Stimulated activated naive B cell treated with anti-CD40 and anti-IgM and Interleukin-4, amounts not matched to agents 10 μg/mL and 1 μg/mL and 100 μg/mL, for 72 hours (primary cell): ENCODE measurements around the gene SBF1.

Experiments used
- ATAC-seq, 2 donors: fragments of 150-1000 bp; cut with Tn5 transposase; replicated peaks; 2 replicates each; pipeline ENCODE4 v1.10.0; 2021; ENCODE audit warnings: moderate library complexity in 1 of 2
- DNase-seq: peaks from one replicate; pipeline ENCODE4 v3.0.0; 2021
- H3K27ac Mint-ChIP-seq: one replicate; pipeline ENCODE4 v1.8.0; 2022; ENCODE audit warnings: mild to moderate bottlenecking, mixed read lengths
- H3K27me3 Mint-ChIP-seq, 2 donors: one replicate each; pipeline ENCODE4 v1.8.0; 2022; ENCODE audit warnings: mixed read lengths in 2 of 2
- H3K36me3 Mint-ChIP-seq, 2 donors: one replicate each; pipeline ENCODE4 v1.8.0; 2022; ENCODE audit warnings: mixed read lengths in 2 of 2, mild to moderate bottlenecking in 1 of 2
- H3K4me1 Mint-ChIP-seq, 2 donors: one replicate each; pipeline ENCODE4 v1.8.0; 2022; ENCODE audit warnings: mixed read lengths in 2 of 2, mild to moderate bottlenecking in 1 of 2
- H3K4me3 Mint-ChIP-seq, 2 donors: one replicate each; pipeline ENCODE4 v1.8.0; 2022; ENCODE audit warnings: mild to moderate bottlenecking in 2 of 2, mixed read lengths in 2 of 2, moderate library complexity in 1 of 2
- H3K9me3 Mint-ChIP-seq, 2 donors: one replicate each; pipeline ENCODE4 v1.8.0; 2022; ENCODE audit warnings: mixed read lengths in 2 of 2, mild to moderate bottlenecking in 1 of 2

The SBF1 gene

GRCh38 chr22:50502096-50502495 is 27.3 kb upstream of the SBF1 start:
- DNase-seq, result no peak
- ATAC-seq, result no peak
- no peak overlapping the region for H3K4me3 Mint-ChIP-seq
- H3K36me3 Mint-ChIP-seq, result peaks cover 9 to 14% of the 10 kb centered on the region in 2 donors
- H3K4me1 Mint-ChIP-seq, result peaks cover 5 to 11% of the 10 kb centered on the region in 2 donors
- H3K27ac Mint-ChIP-seq, result no peak overlapping the region
- H3K9me3 Mint-ChIP-seq, result no peaks in the 10 kb centered on the region
- peaks cover 0 to 5% of the 10 kb centered on the region in 2 donors for H3K27me3 Mint-ChIP-seq

GRCh38 chr22:50500452-50500851 is 25.6 kb upstream of the SBF1 start:
- Mint-ChIP-seq H3K27ac (no peak overlapping the region), H3K36me3 (peaks cover 4 to 9% of the 10 kb centered on the region in 2 donors), H3K27me3 (peaks cover 0 to 5% of the 10 kb centered on the region in 2 donors), H3K4me1 (peaks cover 5 to 10% of the 10 kb centered on the region in 2 donors), H3K9me3 (no peaks in the 10 kb centered on the region), H3K4me3 (no peak overlapping the region)
- DNase-seq (no peak), ATAC-seq (no peak)

GRCh38 chr22:50498322-50498890 is 23.6 kb upstream of the SBF1 start:
- Mint-ChIP-seq H3K27ac (no peak overlapping the region), H3K36me3 (peaks cover 4 to 6% of the 10 kb centered on the region in 2 donors), H3K27me3 (peaks cover 0 to 5% of the 10 kb centered on the region in 2 donors), H3K4me3 (no peak overlapping the region), H3K4me1 (peaks cover 5 to 10% of the 10 kb centered on the region in 2 donors), H3K9me3 (no peaks in the 10 kb centered on the region)
- peak; percentile 48 for DNase-seq
- peak; percentile 92 to 93 for ATAC-seq

- Mint-ChIP-seq H3K9me3 (no peaks in the 10 kb centered on the region), H3K36me3 (peaks cover 0 to 4% of the 10 kb centered on the region in 2 donors), H3K27me3 (peaks cover 0 to 5% of the 10 kb centered on the region in 2 donors), H3K4me1 (peaks cover 5 to 10% of the 10 kb centered on the region in 2 donors), H3K4me3 (no peak overlapping the region), H3K27ac (no peak overlapping the region)
- DNase-seq, result no peak
- ATAC-seq, result no peak
These were observed 22.3 kb upstream of the SBF1 start for GRCh38 chr22:50497093-50497492.

GRCh38 chr22:50490531-50491308 is 15.9 kb upstream of the SBF1 start:
- peak; percentile 67 to 73 for ATAC-seq
- H3K27ac Mint-ChIP-seq, result no peak overlapping the region
- no peaks in the 10 kb centered on the region for H3K27me3 Mint-ChIP-seq

GRCh38 chr22:50489363-50490243 is 14.8 kb upstream of the SBF1 start:
- H3K36me3 Mint-ChIP-seq, result no peaks in the 10 kb centered on the region
- H3K27me3 Mint-ChIP-seq, result no peaks in the 10 kb centered on the region
- H3K4me3 Mint-ChIP-seq, result no peak overlapping the region
- no peaks in the 10 kb centered on the region for H3K9me3 Mint-ChIP-seq
- no peak for DNase-seq
- peaks cover 9% of the 10 kb centered on the region in 2 donors for H3K4me1 Mint-ChIP-seq
- H3K27ac Mint-ChIP-seq, result no peak overlapping the region
- ATAC-seq, result no peak

More at GRCh38 chr22:50490531-50491308, 15.9 kb upstream of the SBF1 start:
- DNase-seq, result no peak
- Mint-ChIP-seq H3K36me3 (no peaks in the 10 kb centered on the region), H3K4me3 (peak overlapping the region; percentile 7 to 58), H3K4me1 (peaks cover 7 to 9% of the 10 kb centered on the region in 2 donors), H3K9me3 (no peaks in the 10 kb centered on the region)

GRCh38 chr22:50488886-50489285 is 14.1 kb upstream of the SBF1 start:
- Mint-ChIP-seq H3K4me3 (no peak overlapping the region), H3K4me1 (peaks cover 9 to 12% of the 10 kb centered on the region in 2 donors), H3K9me3 (no peaks in the 10 kb centered on the region), H3K27ac (no peak overlapping the region), H3K36me3 (no peaks in the 10 kb centered on the region), H3K27me3 (no peaks in the 10 kb centered on the region)
- no peak for DNase-seq
- ATAC-seq, result no peak

GRCh38 chr22:50488006-50488677 is 13.3 kb upstream of the SBF1 start:
- DNase-seq, result no peak
- Mint-ChIP-seq H3K4me3 (no peak overlapping the region), H3K36me3 (no peaks in the 10 kb centered on the region), H3K27me3 (no peaks in the 10 kb centered on the region), H3K4me1 (peaks cover 9 to 12% of the 10 kb centered on the region in 2 donors), H3K27ac (no peak overlapping the region), H3K9me3 (no peaks in the 10 kb centered on the region)
- no peak for ATAC-seq

GRCh38 chr22:50487290-50488005 is 12.6 kb upstream of the SBF1 start:
- H3K36me3 Mint-ChIP-seq, result no peaks in the 10 kb centered on the region
- ATAC-seq, result no peak
- no peaks in the 10 kb centered on the region for H3K27me3 Mint-ChIP-seq
- no peaks in the 10 kb centered on the region for H3K9me3 Mint-ChIP-seq
- H3K4me3 Mint-ChIP-seq, result no peak overlapping the region
- peaks cover 9 to 12% of the 10 kb centered on the region in 2 donors for H3K4me1 Mint-ChIP-seq
- DNase-seq, result no peak
- H3K27ac Mint-ChIP-seq, result no peak overlapping the region

GRCh38 chr22:50486561-50487289 is 11.9 kb upstream of the SBF1 start, which contains the start of gene MIOX:
MIOX (plus strand) TSS chr22:50486859; CDS start chr22:50486898, 39 bp downstream.
- no peaks in the 10 kb centered on the region for H3K36me3 Mint-ChIP-seq
- no peak within 1 kb of the TSS for H3K4me3 Mint-ChIP-seq
- ATAC-seq, result no peak
- H3K27ac Mint-ChIP-seq, result no peak within 1 kb of the TSS
- no peaks in the 10 kb centered on the region for H3K9me3 Mint-ChIP-seq
- peaks cover 14 to 15% of the 10 kb centered on the region in 2 donors for H3K4me1 Mint-ChIP-seq
- no peaks in the 10 kb centered on the region for H3K27me3 Mint-ChIP-seq
- DNase-seq, result no peak

GRCh38 chr22:50485221-50486131 is 10.6 kb upstream of the SBF1 start:
- H3K27ac Mint-ChIP-seq, result no peak overlapping the region
- no peak for DNase-seq
- H3K27me3 Mint-ChIP-seq, result peaks cover under 1 to 4% of the 10 kb centered on the region in 2 donors
- H3K4me1 Mint-ChIP-seq, result peaks cover 7% of the 10 kb centered on the region in 2 donors
- ATAC-seq, result no peak
- no peak overlapping the region for H3K4me3 Mint-ChIP-seq
- H3K9me3 Mint-ChIP-seq, result no peaks in the 10 kb centered on the region
- no peaks in the 10 kb centered on the region for H3K36me3 Mint-ChIP-seq
